GM23248 (cell line): Measurements from ENCODE around the gene PTPRE.

Experiments
- EZH2 ChIP-seq: fragments of 200-600 bp; sonication (generic); IDR thresholded peaks from 2 replicates; pipeline ENCODE4 v1.6.1; 2018; ENCODE audit warnings: antibody characterized with exemption, mild to moderate bottlenecking; ENCODE audit not compliant: insufficient read depth, poor library complexity, severe bottlenecking
- EZH2phosphoT487 ChIP-seq: fragments of 200-600 bp; sonication (generic); IDR thresholded peaks from 2 replicates; pipeline ENCODE4 v1.6.1; 2018; ENCODE audit warnings: antibody characterized with exemption, moderate library complexity, mild to moderate bottlenecking, low read depth; ENCODE audit not compliant: insufficient read depth

GRCh38 chr10:127953876-127954275 is 47.0 kb downstream of the PTPRE start:
- no peak for TF ChIP-seq EZH2phosphoT487
- TF ChIP-seq EZH2 = no peak
